SK-N-SH (cell line): ENCODE data around the gene HBQ1. TPM values are rescaled to one million over a fixed set of nuclear protein-coding genes. Genes with fewer than 3 reads are reported as not detected.

ENCODE experiments used
- CTCF ChIA-PET: fragments of 300-600, 350-600 bp; formaldehyde crosslinking; extraction: SDS; loops from one replicate; lab custom pipeline; 2021; lab: Yijun Ruan, JAX
- POLR2A ChIA-PET: fragments of 350-600 bp; sonication (Branson Sonifier 250); formaldehyde crosslinking; extraction: SDS; loops from one replicate; lab custom pipeline; 2020; ENCODE audit warnings: antibody characterized with exemption, inconsistent platforms; lab: Yijun Ruan, JAX
- DNase-seq: peaks from one replicate; pipeline ENCODE4 v3.0.0; 2012
- H2AFZ ChIP-seq: fragments of 200-600 bp; sonication (generic); 2 replicates; pipeline ENCODE4 v1.8.1; 2016; ENCODE audit warnings: antibody characterized with exemption, mild to moderate bottlenecking, low read depth
- H3F3A ChIP-seq: fragments of 200-600 bp; sonication (generic); replicated peaks from 2 replicates; pipeline ENCODE3; 2016; ENCODE audit warnings: antibody characterized with exemption, mild to moderate bottlenecking; ENCODE audit not compliant: insufficient read depth
- H3K27ac ChIP-seq, 2 experiments: fragments of 200-500 bp in 1 of 2; fragments of 200-600 bp in 1 of 2; sonication (Bioruptor generic) in 1 of 2; sonication (generic), shearing (Covaris generic) in 1 of 2; 2 replicates each; pipeline versions ENCODE4 v1.5.1 to v1.6.1; 2014 to 2016; ENCODE audit warnings: low read depth in 2 of 2, inconsistent platforms in 1 of 2, low read length in 1 of 2, mild to moderate bottlenecking in 1 of 2, mixed read lengths in 1 of 2
- H3K27me3 ChIP-seq: fragments of 200-600 bp; sonication (generic), shearing (Covaris generic); 2 replicates; pipeline ENCODE4 v1.6.1; 2016; ENCODE audit warnings: mixed run types; ENCODE audit not compliant: insufficient read depth
- H3K36me3 ChIP-seq, 2 experiments: fragments of 200-500 bp in 1 of 2; fragments of 200-600 bp in 1 of 2; sonication (Bioruptor generic) in 1 of 2; sonication (generic) in 1 of 2; replicated peaks in 1 of 2; 2 replicates each; pipeline versions ENCODE3 to v1.5.1; 2014 to 2016; ENCODE audit warnings: low read length in 1 of 2, mild to moderate bottlenecking in 1 of 2; ENCODE audit not compliant: insufficient read depth in 2 of 2, control insufficient read depth in 1 of 2
- H3K4me1 ChIP-seq, 2 experiments: fragments of 200-500 bp in 1 of 2; fragments of 200-600 bp in 1 of 2; sonication (Bioruptor generic) in 1 of 2; sonication (generic), shearing (Covaris generic) in 1 of 2; 2 replicates each; pipeline versions ENCODE4 v1.5.1 to v1.6.1; 2014 to 2016; ENCODE audit warnings: low read depth in 1 of 2, low read length in 1 of 2, mixed run types in 1 of 2; ENCODE audit not compliant: insufficient read depth in 2 of 2, control insufficient read depth in 1 of 2
- H3K4me2 ChIP-seq: fragments of 200-600 bp; sonication (generic), shearing (Covaris generic); 2 replicates; pipeline ENCODE4 v1.6.1; 2017; ENCODE audit warnings: mixed run types
- H3K4me3 ChIP-seq, 2 experiments: fragments of 200-500 bp in 1 of 2; fragments of 200-600 bp in 1 of 2; sonication (Bioruptor generic) in 1 of 2; sonication (generic), shearing (Covaris generic) in 1 of 2; 2 replicates each; pipeline versions ENCODE4 v1.5.1 to v1.8.1; 2014 to 2016; ENCODE audit warnings: low read depth in 2 of 2, inconsistent platforms in 1 of 2, low read length in 1 of 2, mild to moderate bottlenecking in 1 of 2, mixed read lengths in 1 of 2, moderate library complexity in 1 of 2
- H3K79me2 ChIP-seq: fragments of 200-600 bp; sonication (generic); 2 replicates; pipeline ENCODE4 v1.8.1; 2017; ENCODE audit warnings: mild to moderate bottlenecking; ENCODE audit not compliant: insufficient read depth
- H3K9ac ChIP-seq: fragments of 200-600 bp; sonication (generic); 2 replicates; pipeline ENCODE4 v1.6.1; 2017; ENCODE audit warnings: mixed run types
- H3K9me2 ChIP-seq: fragments of 200-600 bp; sonication (generic); 2 replicates; pipeline ENCODE4 v1.6.1; 2017; ENCODE audit warnings: mixed run types
- H3K9me3 ChIP-seq: fragments of 200-600 bp; sonication (generic); 2 replicates; pipeline ENCODE4 v1.6.1; 2017; ENCODE audit warnings: mixed run types, mild to moderate bottlenecking, moderate library complexity
- H4K20me1 ChIP-seq: fragments of 200-600 bp; sonication (generic); 2 replicates; pipeline ENCODE4 v1.6.1; 2017; ENCODE audit warnings: mild to moderate bottlenecking, mixed run types; ENCODE audit not compliant: insufficient read depth
- GABPA ChIP-seq: IDR thresholded peaks from 2 replicates; pipeline ENCODE4 v1.4.0; 2012; ENCODE audit warnings: low read depth, mild to moderate bottlenecking
- GATA2 ChIP-seq: sonication (generic); formaldehyde crosslinking; IDR thresholded peaks from 2 replicates; pipeline ENCODE4 v1.5.0; 2020; ENCODE audit warnings: mild to moderate bottlenecking, missing genetic modification reagents
- IRF3 ChIP-seq: fragments of 150-350 bp; IDR thresholded peaks from 2 replicates; pipeline ENCODE4 v1.6.1; 2016; ENCODE audit warnings: mild to moderate bottlenecking, low read depth, low read length
- MEF2A ChIP-seq: IDR thresholded peaks from 2 replicates; pipeline ENCODE4 v1.4.0; 2012; ENCODE audit warnings: low read depth, borderline replicate concordance
- NFIC ChIP-seq: IDR thresholded peaks from 2 replicates; pipeline ENCODE4 v1.4.0; 2012; ENCODE audit warnings: borderline replicate concordance
- NRF1 ChIP-seq: IDR thresholded peaks from 2 replicates; pipeline ENCODE4 v1.6.1; 2012; ENCODE audit warnings: low read depth, mild to moderate bottlenecking, low read length
- POLR2AphosphoS5 ChIP-seq: IDR thresholded peaks from 2 replicates; pipeline ENCODE4 v1.6.1; 2012; ENCODE audit warnings: low read depth, low read length
- RCOR1 ChIP-seq: fragments of 150-350 bp; IDR thresholded peaks from 2 replicates; pipeline ENCODE4 v1.6.1; 2017; ENCODE audit warnings: antibody characterized with exemption, low read length
- REST ChIP-seq: IDR thresholded peaks from 2 replicates; pipeline ENCODE4 v1.6.1; 2012; ENCODE audit warnings: mild to moderate bottlenecking, low read depth, low read length, moderate library complexity
- TEAD4 ChIP-seq: IDR thresholded peaks from 2 replicates; pipeline ENCODE4 v1.4.0; 2012; ENCODE audit warnings: mild to moderate bottlenecking, borderline replicate concordance; ENCODE audit not compliant: insufficient read depth
- ZBTB33 ChIP-seq: IDR thresholded peaks from 2 replicates; pipeline ENCODE4 v1.4.0; 2012; ENCODE audit warnings: low read depth, borderline replicate concordance
- WGBS: methylation state at CpG from one replicate; pipeline ENCODE4 v1.1.6; 2017; ENCODE audit warnings: low lambda C conversion rate; 5-methylcytosine and 5-hydroxymethylcytosine counted together
- polyA plus RNA-seq, 3 experiments: library from polyadenylated mRNA; depleted of rRNA; stranded (reverse); fragments of >200 nt; gene quantifications; 2 replicates each; pipeline ENCODE4 v1.2.3, GENCODE V29; 2012

HBQ1 gene
- polyA plus RNA-seq, 1 of the 3 experiments (the other 2 are of a cell fraction): 5.2 TPM

- no peak for TF ChIP-seq REST
- no peak for TF ChIP-seq ZBTB33
- TF ChIP-seq IRF3: no peak
- no peak for TF ChIP-seq NRF1
- no peak for TF ChIP-seq MEF2A
- TF ChIP-seq POLR2AphosphoS5: no peak
- no peak for TF ChIP-seq NFIC
- TF ChIP-seq, all 33 proteins: peak for 0
Measured at GRCh38 chr16:146646-147045, 33.6 kb upstream of the HBQ1 start (continued).

- ChIA-PET POLR2A (no interaction called here), CTCF (interaction anchor here (0.8 to 1.9 kb wide), 4 partner anchors 31 to 83 kb away, joined by 3 to 7 read pairs (median 4); partner anchors contain the start of gene HBQ1)
- H3K4me2 ChIP-seq: no peak overlapping the region
- H3F3A ChIP-seq: no peaks in the 10 kb centered on the region
- H3K4me1 ChIP-seq: peaks cover 0 to 7% of the 10 kb centered on the region in 2 experiments; a peak in 1 of 4 replicates
- no peak overlapping the region for H2AFZ ChIP-seq
- peak; percentile 70 for TF ChIP-seq RCOR1
- TF ChIP-seq TEAD4: no peak
- TF ChIP-seq GABPA: no peak
- TF ChIP-seq GATA2 (CRISPR knock-in tag): peak; percentile 26; the same call in 1 of the 2 replicates
- TF ChIP-seq MEF2A: no peak
- no peak overlapping the region for H3K9ac ChIP-seq
- H3K27me3 ChIP-seq: no peaks in the 10 kb centered on the region
- DNase-seq: peak; percentile 75
- H4K20me1 ChIP-seq: no peaks in the 10 kb centered on the region
- no peak overlapping the region for H3K4me3 ChIP-seq
- no peaks in the 10 kb centered on the region for H3K9me3 ChIP-seq
- no peaks in the 10 kb centered on the region for H3K36me3 ChIP-seq
- no peak overlapping the region for H3K27ac ChIP-seq
- WGBS: 38% methylated on average over 9 of the region's 9 CpGs
- H3K9me2 ChIP-seq: no peaks in the 10 kb centered on the region
- no peaks in the 10 kb centered on the region for H3K79me2 ChIP-seq
Measured at GRCh38 chr16:149024-149660, 31.1 kb upstream of the HBQ1 start.
